NCI-H2227 (cell line): ENCODE data around the gene AFAP1L1.
"Not testable (repeated sequence)": the region's sequence is repeated elsewhere in the genome, so short reads cannot be mapped to it uniquely, and the experiment has no call there.

Experiments
- DNase-seq: peaks from one replicate; lab custom pipeline; 2025; ENCODE audit not compliant: unreplicated experiment; lab: John Stamatoyannopoulos, UW

The AFAP1L1 gene

GRCh38 chr5:149260761-149261160 is 10.9 kb upstream of the AFAP1L1 start:
- no peak for DNase-seq

- no peak for DNase-seq
Measured at GRCh38 chr5:149261246-149261645, 10.4 kb upstream of the AFAP1L1 start.

DNA sequence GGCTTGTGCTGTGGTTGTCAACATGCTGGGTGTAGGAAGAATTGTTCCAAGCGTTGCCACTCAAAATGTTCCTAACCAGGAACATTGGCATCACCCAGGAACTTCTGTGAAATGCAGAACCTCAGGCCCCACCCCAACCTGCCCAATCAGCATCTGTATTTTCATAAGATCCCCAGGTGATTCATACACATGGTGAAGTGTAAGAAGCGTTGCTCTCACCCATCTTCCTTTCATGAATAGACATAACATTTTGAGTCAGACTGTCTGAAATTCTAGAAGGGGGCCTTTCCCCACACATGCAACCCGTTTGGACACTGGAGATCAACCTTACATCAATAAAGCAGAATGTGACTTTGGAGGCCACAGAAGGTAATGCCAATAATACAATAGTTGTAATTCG is 9.3 kb upstream of the AFAP1L1 start:
- DNase-seq: no peak

DNA sequence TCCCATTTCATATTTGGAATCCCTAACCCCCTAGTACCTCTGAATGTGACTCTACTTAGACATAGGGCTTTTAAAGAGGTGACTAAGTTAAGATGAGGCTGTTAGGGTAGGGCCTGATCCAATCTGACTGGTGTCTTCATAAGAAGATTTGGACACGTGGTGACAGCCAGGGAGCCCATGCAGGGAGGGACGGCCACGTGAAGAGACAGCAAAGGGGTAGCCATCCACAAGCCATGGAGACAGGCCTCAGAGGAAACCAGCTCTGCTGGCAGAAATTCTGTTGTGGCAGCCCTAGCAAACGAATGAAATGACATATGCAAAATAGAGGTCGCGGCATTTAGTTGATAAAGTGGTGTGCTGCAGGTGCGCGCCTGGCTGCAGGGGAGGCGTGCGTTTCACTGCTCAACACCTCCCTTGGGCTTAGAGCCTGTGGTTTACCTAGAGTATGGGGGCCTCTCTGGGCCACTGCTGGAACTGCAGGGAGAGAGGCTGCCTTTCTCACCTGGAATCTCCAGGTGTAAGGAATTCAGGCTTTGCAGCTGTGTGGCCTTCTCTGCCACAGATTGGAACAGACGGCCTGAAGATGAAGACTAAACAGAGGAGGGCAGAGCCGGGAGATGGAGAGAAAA is 7.1 kb upstream of the AFAP1L1 start:
- peak; percentile 14 for DNase-seq

DNA sequence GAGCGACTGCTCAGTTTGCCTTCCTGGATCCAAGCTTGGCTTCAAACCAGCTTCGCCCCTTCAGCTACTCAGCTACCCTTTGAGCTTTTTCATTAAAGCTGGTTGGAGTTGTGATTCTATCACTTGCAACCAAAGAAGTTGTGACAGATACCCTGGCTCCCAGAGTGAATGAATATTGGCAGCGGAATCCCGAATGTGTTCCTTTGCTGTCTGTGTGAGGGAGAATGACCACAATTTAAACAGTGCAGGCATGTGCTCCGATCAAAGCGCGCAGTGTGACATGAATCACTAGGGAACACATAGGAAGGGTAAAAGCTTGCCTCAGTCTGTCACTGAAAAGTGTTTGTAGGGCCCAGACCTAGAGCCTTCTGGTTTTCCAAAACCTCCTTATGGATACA is 6.6 kb upstream of the AFAP1L1 start:
- no peak for DNase-seq

DNA sequence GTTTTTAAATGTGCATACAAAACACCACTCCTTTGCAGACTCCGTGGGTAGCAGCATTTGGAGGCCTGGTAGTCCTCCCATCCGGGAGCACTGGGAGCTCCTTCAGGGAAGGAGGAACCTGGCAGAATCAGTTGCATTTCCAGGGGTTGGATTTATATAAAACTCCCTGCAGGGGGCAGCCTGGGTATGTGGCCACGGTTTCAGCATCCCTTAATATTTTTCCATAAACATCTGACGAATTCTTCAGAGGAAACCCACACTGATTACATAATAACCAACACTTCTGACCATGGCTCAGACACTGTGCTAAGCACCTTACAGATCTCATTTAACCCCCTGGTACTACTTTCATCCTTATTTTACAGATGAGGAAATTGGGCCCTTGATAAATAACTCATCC is 6.1 kb upstream of the AFAP1L1 start:
- peak; percentile 9 for DNase-seq

GRCh38 chr5:149267241-149267973 is 4.3 kb upstream of the AFAP1L1 start:
- DNase-seq: no peak

DNA sequence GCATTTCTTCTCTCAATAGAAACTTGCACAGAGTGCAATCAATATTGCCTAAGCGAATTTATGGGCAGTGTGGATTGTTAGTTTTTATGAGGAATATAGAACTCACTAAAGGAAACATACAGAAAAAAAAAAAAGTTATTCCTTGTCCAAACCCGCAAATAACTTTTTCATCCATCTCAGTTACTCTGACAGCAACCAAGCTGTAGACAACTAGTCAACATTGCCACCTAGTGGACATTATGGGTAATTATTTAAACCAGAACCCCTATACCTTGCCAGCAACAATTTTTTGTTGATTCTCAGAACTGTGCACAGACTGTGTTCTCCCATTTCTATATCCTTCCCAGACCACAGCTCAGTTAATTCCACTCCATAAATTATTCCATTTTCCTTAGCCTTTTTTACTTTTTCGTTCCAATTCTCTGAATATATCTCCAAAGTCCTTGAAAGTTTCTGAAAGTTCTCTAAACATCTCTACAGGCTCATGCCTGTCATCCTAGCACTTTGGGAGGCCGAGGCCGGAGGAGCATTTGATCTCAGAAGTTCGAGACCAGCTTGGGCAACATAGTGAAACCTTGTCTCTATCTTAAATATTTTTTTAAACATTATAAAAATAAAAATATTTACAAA is 2.6 kb upstream of the AFAP1L1 start:
- DNase-seq: peak; percentile 50

GRCh38 chr5:149271195-149271715 is 404 bp upstream of the AFAP1L1 start:
- DNase-seq: peak; percentile 50

DNA sequence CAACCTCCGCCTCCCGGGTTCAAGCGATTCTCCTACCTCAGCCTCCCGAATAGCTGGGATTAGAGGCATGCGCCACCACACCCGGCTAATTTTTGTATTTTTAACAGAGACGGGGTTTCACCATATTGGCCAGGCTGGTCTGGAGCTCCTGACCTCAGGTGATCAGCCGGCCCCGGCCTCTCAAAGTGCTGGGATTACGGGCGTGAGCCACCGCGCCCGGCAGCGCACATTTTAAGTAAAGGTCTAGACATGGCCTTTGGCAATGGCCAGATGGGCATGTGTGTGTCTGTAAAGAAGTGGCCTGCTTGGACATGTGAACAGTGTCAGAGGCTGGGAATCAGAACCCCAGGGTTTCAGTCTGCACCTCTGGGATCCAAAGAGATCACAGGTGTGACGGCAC is 1.1 kb downstream of the AFAP1L1 start:
- DNase-seq: not testable (repeated sequence)

DNA sequence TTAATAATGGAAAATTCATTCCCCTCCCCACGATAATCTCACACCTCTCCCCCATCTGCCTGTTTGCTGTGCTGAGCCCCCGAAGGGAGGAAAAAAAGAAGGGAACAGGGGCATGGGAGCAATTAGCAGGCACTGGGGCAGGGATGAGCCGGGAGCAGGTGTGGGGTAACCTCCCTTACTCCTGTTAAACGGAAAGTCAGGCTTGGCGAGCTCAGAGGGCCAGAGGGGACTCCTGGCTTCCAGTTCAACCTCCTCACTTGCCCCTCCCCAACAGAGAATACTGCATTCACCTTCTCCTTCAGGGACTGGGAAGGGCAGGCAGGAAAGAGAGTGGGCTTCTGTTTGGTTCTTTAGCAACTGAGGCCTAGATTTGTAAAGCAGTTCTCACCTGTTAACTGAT is 1.6 kb downstream of the AFAP1L1 start:
- no peak for DNase-seq

DNA sequence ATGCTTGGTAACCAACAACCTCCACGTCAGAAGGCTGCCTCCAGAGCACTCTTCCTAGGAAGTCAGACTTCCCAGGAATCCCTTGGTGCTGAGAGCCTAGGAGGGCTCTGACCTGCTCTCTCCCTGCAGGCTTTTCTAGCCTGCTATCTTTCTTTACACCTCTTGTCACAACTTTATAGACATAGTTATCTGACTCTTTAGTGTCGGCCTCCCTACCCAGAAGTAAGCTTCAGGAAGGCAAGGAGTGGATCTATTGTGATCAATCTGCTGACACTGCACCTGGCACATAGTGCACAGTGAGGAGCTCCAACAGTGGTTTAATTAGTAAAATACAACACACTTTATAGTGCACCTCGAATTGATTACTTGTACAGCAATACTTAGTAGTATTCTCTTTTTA is 2.3 kb downstream of the AFAP1L1 start:
- DNase-seq: no peak

GRCh38 chr5:149274939-149275338 is 3.3 kb downstream of the AFAP1L1 start:
- DNase-seq: no peak

DNA sequence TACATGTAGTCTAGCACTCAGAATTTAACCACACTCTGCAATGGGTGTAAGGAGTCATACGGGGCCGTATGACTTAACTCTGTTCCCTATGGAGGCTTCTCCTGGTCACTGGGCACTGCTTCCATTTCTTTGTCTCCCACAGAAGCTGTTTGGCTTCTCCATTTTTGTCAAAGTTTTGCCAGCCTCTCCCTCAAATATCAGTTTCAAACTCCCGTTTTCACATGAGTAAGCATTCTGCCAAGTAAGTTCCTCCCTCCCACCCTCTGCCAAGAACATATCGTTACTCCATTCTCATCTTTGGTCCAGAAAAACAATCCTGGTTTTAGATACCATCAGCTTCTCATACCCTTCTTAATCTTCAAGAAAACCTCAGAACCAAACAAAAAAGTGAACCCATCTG is 6.1 kb downstream of the AFAP1L1 start:
- DNase-seq: no peak

DNA sequence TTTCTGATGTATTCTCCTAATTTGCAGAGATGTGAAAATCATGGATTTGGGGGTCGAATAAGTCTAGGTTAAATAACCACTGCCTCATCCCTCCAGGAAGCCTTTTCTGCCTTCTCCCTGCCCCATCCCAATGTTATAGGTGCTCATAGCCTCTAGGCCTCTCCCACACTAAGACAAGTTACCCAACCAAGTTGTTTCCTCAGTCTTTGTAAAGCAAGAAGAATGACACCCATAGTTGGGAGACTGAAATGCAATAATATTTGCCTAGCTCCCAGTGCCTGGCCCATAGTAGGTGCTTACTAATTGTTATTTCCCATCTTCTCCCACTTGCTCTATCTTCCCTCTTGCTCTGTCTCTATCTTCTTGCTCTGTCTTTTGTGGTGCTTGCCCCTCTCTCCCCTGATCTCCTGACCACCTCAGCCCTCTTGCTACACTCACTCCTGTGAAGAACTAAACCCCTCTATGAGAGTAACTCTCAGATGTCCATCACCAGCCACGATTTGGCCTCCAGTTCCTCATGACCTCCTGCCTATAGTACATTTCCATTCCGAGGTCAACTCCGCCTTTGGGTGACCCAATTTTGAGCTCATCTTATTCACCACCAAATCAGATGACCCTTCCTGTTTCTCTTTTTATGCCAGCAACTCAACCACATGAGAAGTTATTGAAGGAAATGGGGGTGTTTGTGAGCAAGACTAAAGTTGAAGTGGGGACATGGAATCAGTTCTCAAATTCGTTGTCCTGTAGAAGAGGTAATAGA is 7.0 kb downstream of the AFAP1L1 start:
- no peak for DNase-seq

- DNase-seq: no peak
Measured at GRCh38 chr5:149279661-149280060, 8.0 kb downstream of the AFAP1L1 start.

DNA sequence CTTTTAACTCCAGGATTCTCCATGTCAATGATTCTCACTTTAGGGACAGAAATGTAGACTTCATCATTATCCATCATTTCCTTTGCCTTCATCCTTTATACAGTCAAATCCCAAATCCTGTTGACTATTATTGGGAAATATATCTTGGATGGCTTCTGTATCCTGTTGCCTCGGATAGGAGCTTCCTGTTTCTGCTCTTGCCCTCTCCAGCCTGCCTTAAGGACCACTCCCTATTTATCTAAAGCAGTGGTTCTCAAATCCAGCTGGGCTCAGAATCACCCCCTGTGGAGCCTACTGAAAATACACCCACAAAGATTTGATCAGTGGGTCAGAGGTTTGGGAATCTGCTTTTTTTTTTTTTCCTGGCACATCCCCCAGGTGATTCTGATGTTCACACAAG is 8.5 kb downstream of the AFAP1L1 start:
- DNase-seq: peak; percentile 16

GRCh38 chr5:149280802-149281201 is 9.1 kb downstream of the AFAP1L1 start:
- no peak for DNase-seq

DNA sequence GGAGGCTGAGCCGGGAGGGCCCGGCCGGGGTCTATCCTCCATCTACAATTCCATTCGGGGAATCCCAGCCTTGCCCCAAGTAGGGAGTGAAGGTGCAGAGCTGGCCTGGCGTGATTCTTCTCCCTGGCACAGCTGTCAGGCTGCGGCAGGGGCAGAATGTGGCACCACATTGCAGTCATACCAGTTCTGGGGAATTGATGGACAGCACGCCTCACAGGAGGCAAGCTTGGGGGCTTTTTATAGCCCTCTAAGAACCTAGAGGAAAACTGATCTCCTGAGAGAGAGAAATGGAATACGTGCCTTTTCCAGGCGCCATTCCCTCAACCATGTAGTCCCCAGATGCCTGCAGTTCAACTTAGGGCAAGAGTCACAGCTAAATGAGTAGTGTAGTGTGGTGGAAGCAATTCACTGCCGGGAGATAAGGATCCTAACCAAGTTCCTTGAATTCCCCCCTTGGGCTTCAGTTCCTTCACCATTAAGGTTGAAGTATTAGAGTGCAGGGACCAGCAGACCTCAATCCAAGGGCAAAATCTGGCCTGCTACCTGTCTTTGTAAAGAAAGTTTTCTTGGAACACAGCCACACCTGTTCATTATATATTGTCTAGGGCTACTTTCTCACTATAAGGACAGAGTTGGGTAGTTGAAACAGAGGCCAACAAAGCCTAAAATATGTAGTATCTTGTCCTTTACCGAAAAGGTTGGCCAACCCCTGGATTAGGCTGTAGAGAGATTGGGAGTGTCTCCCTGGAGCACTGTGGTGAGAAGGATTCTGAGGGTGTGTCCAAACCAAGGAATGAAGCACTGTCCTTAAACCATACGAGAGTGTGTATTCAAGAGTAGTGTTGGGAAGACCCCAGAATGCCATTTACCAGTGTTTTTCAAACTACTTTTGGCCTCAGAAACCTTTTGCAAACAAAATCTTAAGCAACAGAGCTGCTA is 10.6 kb downstream of the AFAP1L1 start:
- no peak for DNase-seq

DNA sequence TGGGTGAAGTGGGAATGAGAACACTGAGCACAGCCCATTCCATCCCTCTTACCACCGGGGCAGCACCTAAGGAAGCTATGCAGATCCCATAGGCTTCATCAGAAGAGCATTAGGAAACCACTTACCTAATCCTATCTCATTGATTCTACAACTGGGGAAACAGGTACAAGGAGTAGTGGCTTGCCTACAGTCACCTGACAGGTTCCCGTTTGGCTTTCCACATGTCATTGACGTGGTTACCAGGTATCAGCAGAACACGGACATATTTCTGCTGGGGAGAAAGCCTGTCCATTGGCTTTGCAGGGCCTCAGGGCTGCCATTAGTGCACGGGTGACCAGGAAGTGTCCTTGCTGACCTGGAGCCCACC is 11.3 kb downstream of the AFAP1L1 start:
- no peak for DNase-seq
